Activated B cell treated with CpG ODN at 0.5 μM for 24 hours (primary cell): ENCODE data around the gene LTBP2. TPM values are rescaled to one million over a fixed set of nuclear protein-coding genes. Genes with fewer than 3 reads are reported as not detected.

Experiments
- ATAC-seq: fragments of 200-7000 bp; cut with Tn5 transposase; one replicate; pipeline ENCODE4 v1.10.0; 2021; ENCODE audit warnings: low read depth, mild to moderate bottlenecking, moderate library complexity
- CTCF ChIA-PET: fragments of 350-600 bp; sonication (Branson Sonifier 250); formaldehyde crosslinking; loops from one replicate; lab custom pipeline; 2021; ENCODE audit warnings: antibody characterized with exemption; lab: Charles Lee
- POLR2A ChIA-PET: fragments of 350-600 bp; sonication (Branson Sonifier 250); formaldehyde crosslinking; loops from one replicate; lab custom pipeline; 2021; ENCODE audit warnings: antibody characterized with exemption; lab: Charles Lee
- DNase-seq: peaks from one replicate; pipeline ENCODE4 v3.0.0; 2022
- H3K27ac Mint-ChIP-seq: one replicate; pipeline ENCODE4 v1.8.0; 2020; ENCODE audit warnings: mixed read lengths
- H3K27me3 Mint-ChIP-seq: one replicate; pipeline ENCODE4 v1.8.0; 2021; ENCODE audit warnings: mixed read lengths
- H3K36me3 Mint-ChIP-seq: one replicate; pipeline ENCODE4 v1.8.0; 2021; ENCODE audit warnings: low read depth, mixed read lengths
- H3K4me1 Mint-ChIP-seq: one replicate; pipeline ENCODE4 v1.8.0; 2021; ENCODE audit warnings: mixed read lengths
- H3K4me3 Mint-ChIP-seq: one replicate; pipeline ENCODE4 v1.8.0; 2020; ENCODE audit warnings: mild to moderate bottlenecking, mixed read lengths
- H3K9me3 Mint-ChIP-seq: one replicate; pipeline ENCODE4 v1.8.0; 2020; ENCODE audit warnings: mixed read lengths
- CTCF ChIP-seq: fragments of 200-600 bp; IDR thresholded peaks from one replicate; pipeline ENCODE4 v1.8.0; 2022; ENCODE audit warnings: antibody characterized with exemption, mild to moderate bottlenecking
- intact Hi-C: fragments of 100-400 bp; cut with micrococcal nuclease; formaldehyde crosslinking; loops from one replicate; pipeline ENCODE4 v1.15.1; 2024
- total RNA-seq: library from RNA; stranded (reverse); gene quantifications from 2 replicates; pipeline ENCODE4 v1.2.3, GENCODE V29; 2022

Gene LTBP2
- total RNA-seq, 1 donor from 2014 or later = 0.11 TPM

- H3K27me3 Mint-ChIP-seq = peaks cover 2% of the 10 kb centered on the region
- intact Hi-C loops = no loop called here
- ATAC-seq (no peak), DNase-seq (no peak)
- no peak overlapping the region for H3K27ac Mint-ChIP-seq
- H3K4me3 Mint-ChIP-seq = no peak overlapping the region
- ChIA-PET POLR2A (no interaction called here), CTCF (interaction anchor here (1.2 kb wide), 1 partner anchor 9 kb away, joined by 5 read pairs; the partner anchor contains the start of gene LTBP2)
- TF ChIP-seq CTCF = no peak
- peaks cover 28% of the 10 kb centered on the region for H3K4me1 Mint-ChIP-seq
- no peaks in the 10 kb centered on the region for H3K36me3 Mint-ChIP-seq
- H3K9me3 Mint-ChIP-seq = no peaks in the 10 kb centered on the region
Observed at GRCh38 chr14:74621556-74621955, 9.5 kb upstream of the LTBP2 start.

GRCh38 chr14:74620923-74621322, 8.9 kb upstream of the LTBP2 start:
- Mint-ChIP-seq H3K27ac (no peak overlapping the region), H3K27me3 (peaks cover 2% of the 10 kb centered on the region), H3K4me3 (no peak overlapping the region), H3K9me3 (no peaks in the 10 kb centered on the region), H3K4me1 (peaks cover 33% of the 10 kb centered on the region), H3K36me3 (no peaks in the 10 kb centered on the region)
- TF ChIP-seq CTCF = no peak
- no peak for DNase-seq
- ChIA-PET POLR2A (no interaction called here), CTCF (interaction anchor here (1.2 kb wide), 1 partner anchor 9 kb away, joined by 5 read pairs; the partner anchor contains the start of gene LTBP2)
- ATAC-seq = no peak
- intact Hi-C loops = no loop called here

- Mint-ChIP-seq H3K4me1 (peaks cover 37% of the 10 kb centered on the region), H3K9me3 (no peaks in the 10 kb centered on the region), H3K4me3 (no peak overlapping the region), H3K27me3 (peaks cover 2% of the 10 kb centered on the region), H3K27ac (no peak overlapping the region), H3K36me3 (no peaks in the 10 kb centered on the region)
- no peak for TF ChIP-seq CTCF
- ChIA-PET CTCF (interaction anchor here (1.2 kb wide), 1 partner anchor 8 kb away, joined by 5 read pairs; the partner anchor contains the start of gene LTBP2), POLR2A (no interaction called here)
- intact Hi-C loops = no loop called here
- DNase-seq = no peak
- ATAC-seq = no peak
Observed at GRCh38 chr14:74620497-74620921, 8.5 kb upstream of the LTBP2 start.

- Mint-ChIP-seq H3K4me3 (no peak overlapping the region), H3K27ac (no peak overlapping the region), H3K4me1 (peaks cover 46% of the 10 kb centered on the region), H3K27me3 (peaks cover 2% of the 10 kb centered on the region), H3K36me3 (no peaks in the 10 kb centered on the region), H3K9me3 (no peaks in the 10 kb centered on the region)
- intact Hi-C loops = loop anchor here (2.0 to 10.0 kb wide), 2 partner anchors 93 to 535 kb away; partner anchors contain the start of genes ALDH6A1, AREL1, FCF1 and LIN52
- DNase-seq (no peak), ATAC-seq (no peak)
- CTCF ChIA-PET = interaction anchor here (2.9 kb wide), 1 partner anchor 11 kb away, joined by 22 read pairs; no protein-coding TSS in a partner anchor
- POLR2A ChIA-PET = no interaction called here
- TF ChIP-seq CTCF = no peak
Observed at GRCh38 chr14:74619672-74620131, 7.7 kb upstream of the LTBP2 start.

- H3K36me3 Mint-ChIP-seq = no peaks in the 10 kb centered on the region
- H3K4me3 Mint-ChIP-seq = peak overlapping the region; percentile 62
- H3K4me1 Mint-ChIP-seq = peaks cover 57% of the 10 kb centered on the region
- intact Hi-C loops = loop anchor here (1.0 to 10.0 kb wide), 3 partner anchors 25 to 534 kb away; partner anchors contain the start of genes ALDH6A1, AREL1, FCF1 and LIN52
- no peaks in the 10 kb centered on the region for H3K9me3 Mint-ChIP-seq
- ChIA-PET CTCF (interaction anchor here (0.9 to 2.9 kb wide), 2 partner anchors 9 to 25 kb away, joined by 3 to 22 read pairs; no protein-coding TSS in a partner anchor), POLR2A (interaction anchor here (0.7 to 0.9 kb wide), 2 partner anchors 9 to 47 kb away, joined by 3 to 6 read pairs; no protein-coding TSS in a partner anchor)
- peak; percentile 32 for DNase-seq
- TF ChIP-seq CTCF = no peak
- H3K27me3 Mint-ChIP-seq = peaks cover 7% of the 10 kb centered on the region
- H3K27ac Mint-ChIP-seq = peak overlapping the region; percentile 80
- ATAC-seq = peak; percentile 71
Observed at GRCh38 chr14:74618078-74618952, 6.3 kb upstream of the LTBP2 start.
